Measurements from ENCODE around the gene ANKRD44.

DNA sequence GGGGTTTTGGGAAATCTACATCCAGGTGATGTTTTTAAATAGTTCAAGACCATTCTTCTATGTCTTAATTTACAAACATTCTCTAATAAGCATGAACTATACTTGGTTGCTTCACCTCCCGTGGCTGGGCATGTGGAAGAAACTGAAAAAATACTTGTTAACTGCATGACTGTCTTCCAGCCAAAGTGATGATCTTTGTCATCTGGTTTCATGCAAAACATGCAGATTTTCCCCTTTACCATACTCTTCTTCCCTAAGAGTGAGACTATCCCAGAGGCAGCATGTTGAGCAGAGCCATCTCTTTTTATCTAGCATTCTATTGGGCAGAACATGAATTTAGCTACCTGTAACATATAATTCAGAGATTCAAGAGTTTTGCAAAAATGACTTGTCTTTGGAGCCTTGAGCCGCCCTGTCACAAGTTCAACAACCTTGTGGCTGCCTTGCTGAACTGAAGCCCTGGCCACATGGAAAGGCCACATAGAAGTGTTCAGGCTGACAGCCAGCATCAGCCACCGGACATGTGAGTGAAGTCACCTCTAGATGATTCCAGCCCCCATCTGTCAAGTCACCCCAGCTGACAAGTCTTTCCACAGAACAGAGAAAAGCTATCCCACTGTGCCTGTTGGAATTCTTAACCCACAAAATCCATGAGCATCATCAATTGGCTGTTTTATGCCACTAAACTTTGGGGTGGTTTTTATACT is 142.8 kb downstream of the ANKRD44 start:
- TF ChIP-seq EZH2 (IDR thresholded peaks at IDR 0.05; ENCODE audit: borderline replicate concordance, low read length): no peak
- TF ChIP-seq, protein P1, sequence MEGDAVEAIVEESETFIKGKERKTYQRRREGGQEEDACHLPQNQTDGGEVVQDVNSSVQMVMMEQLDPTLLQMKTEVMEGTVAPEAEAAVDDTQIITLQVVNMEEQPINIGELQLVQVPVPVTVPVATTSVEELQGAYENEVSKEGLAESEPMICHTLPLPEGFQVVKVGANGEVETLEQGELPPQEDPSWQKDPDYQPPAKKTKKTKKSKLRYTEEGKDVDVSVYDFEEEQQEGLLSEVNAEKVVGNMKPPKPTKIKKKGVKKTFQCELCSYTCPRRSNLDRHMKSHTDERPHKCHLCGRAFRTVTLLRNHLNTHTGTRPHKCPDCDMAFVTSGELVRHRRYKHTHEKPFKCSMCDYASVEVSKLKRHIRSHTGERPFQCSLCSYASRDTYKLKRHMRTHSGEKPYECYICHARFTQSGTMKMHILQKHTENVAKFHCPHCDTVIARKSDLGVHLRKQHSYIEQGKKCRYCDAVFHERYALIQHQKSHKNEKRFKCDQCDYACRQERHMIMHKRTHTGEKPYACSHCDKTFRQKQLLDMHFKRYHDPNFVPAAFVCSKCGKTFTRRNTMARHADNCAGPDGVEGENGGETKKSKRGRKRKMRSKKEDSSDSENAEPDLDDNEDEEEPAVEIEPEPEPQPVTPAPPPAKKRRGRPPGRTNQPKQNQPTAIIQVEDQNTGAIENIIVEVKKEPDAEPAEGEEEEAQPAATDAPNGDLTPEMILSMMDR (IDR thresholded peaks at IDR 0.05; ENCODE audit: low read length): no peak
